ENCODE results near the gene SCIMP. TPM values are rescaled to one million over a fixed set of nuclear protein-coding genes. Genes with fewer than 3 reads are reported as not detected.

Gene SCIMP
- total and polyA plus RNA-seq, 2 of the 13 experiments (the other 11 are each of a cell fraction or from before 2014, with no cell fraction given) = not detected

- no peaks in the 10 kb centered on the region; the same call in 1 of the 2 replicates for H4K20me1 ChIP-seq (ENCODE audit: insufficient read depth, low read length)
- no peaks in the 10 kb centered on the region for H3K79me2 ChIP-seq (ENCODE audit: insufficient read depth, low read length)
- 0% methylated on average over 2 of the region's 2 CpGs for WGBS (ENCODE audit: low lambda C conversion rate)
- CTCF ChIA-PET (ENCODE audit: low intra/inter-chr PET ratio, low total read pairs) = no interaction called here
- no peaks in the 10 kb centered on the region for H3K9me3 ChIP-seq (ENCODE audit: low read length)
- H2AFZ ChIP-seq (ENCODE audit: low read length) = no peak overlapping the region
- H3K9ac ChIP-seq (ENCODE audit: insufficient read depth, low read depth, low read length) = no peak overlapping the region
- in situ Hi-C loops (cut with HindIII; ENCODE audit: extremely low pct_ligation_motif_present, low pct_unique_long_range_greater_than_20kb) (no loop called here), intact Hi-C loops (cut with micrococcal nuclease; ENCODE audit: unreplicated experiment) (no loop called here)
- H3K4me1 ChIP-seq (ENCODE audit: insufficient read depth, low read length) = peaks cover 31% of the 10 kb centered on the region
- FAIRE-seq (no peak), ATAC-seq (no peak), DNase-seq (ENCODE audit: low spot score) (no peak)
- H3K4me3 ChIP-seq (replicated peaks in 1 of 3; ENCODE audit: insufficient read depth in 1 of 3, low read depth in 2 of 3, low read length in 3 of 3) = no peak overlapping the region
- no peak overlapping the region; the same call in 1 of the 2 replicates for H3K4me2 ChIP-seq (ENCODE audit: low read depth, low read length)
- H3K27me3 ChIP-seq (ENCODE audit: control insufficient read depth in 1 of 2, insufficient read depth in 2 of 2, low read length in 2 of 2) = no peaks in the 10 kb centered on the region; a peak in 1 of 5 replicates
- H3K36me3 ChIP-seq (replicated peaks in 1 of 2; ENCODE audit: control insufficient read depth in 1 of 2, insufficient read depth in 2 of 2, low read length in 2 of 2) = no peaks in the 10 kb centered on the region
- TF ChIP-seq RNF2 (conservative IDR thresholded peaks at IDR 0.05; ENCODE audit: low read depth) (no peak), SOX13 (IDR thresholded peaks at IDR 0.05) (no peak), SOX13 (CRISPR knock-in tag; conservative IDR thresholded peaks at IDR 0.05 in 1 of 2, IDR thresholded peaks at IDR 0.05 in 1 of 2) (0 out of 4 replicates have a peak, but pooled peaks of 1 of the 2 experiments have one; percentile 8)
- POLR2A ChIA-PET = interaction anchor here (0.9 kb wide), 1 partner anchor 19 kb away, joined by 3 read pairs; no protein-coding TSS in a partner anchor
- no TSS peak for BruUV-seq (replicated peaks)
- no peak overlapping the region for H3K27ac ChIP-seq (ENCODE audit: extremely low read length, insufficient read depth, low read length)
Observed at GRCh38 chr17:5262416-5262991, 27.8 kb upstream of the SCIMP start.

- CTCF ChIA-PET (ENCODE audit: low intra/inter-chr PET ratio, low total read pairs) = no interaction called here
- no peak overlapping the region for H3K4me3 ChIP-seq (replicated peaks in 1 of 3; ENCODE audit: insufficient read depth in 1 of 3, low read depth in 2 of 3, low read length in 3 of 3)
- in situ Hi-C loops (cut with HindIII; ENCODE audit: extremely low pct_ligation_motif_present, low pct_unique_long_range_greater_than_20kb) (no loop called here), intact Hi-C loops (cut with micrococcal nuclease; ENCODE audit: unreplicated experiment) (no loop called here)
- POLR2A ChIA-PET = no interaction called here
- WGBS (ENCODE audit: low lambda C conversion rate) = 100% methylated on average over 1 of the region's 1 CpG
- H3K9ac ChIP-seq (ENCODE audit: insufficient read depth, low read depth, low read length) = no peak overlapping the region
- H3K27me3 ChIP-seq (ENCODE audit: control insufficient read depth in 1 of 2, insufficient read depth in 2 of 2, low read length in 2 of 2) = peaks cover 0 to 4% of the 10 kb centered on the region in 2 experiments; a peak in 1 of 5 replicates
- no TSS peak for BruUV-seq (replicated peaks)
- DNase-seq (ENCODE audit: low spot score) (no peak), ATAC-seq (no peak), FAIRE-seq (no peak)
- no peak overlapping the region for H2AFZ ChIP-seq (ENCODE audit: low read length)
- no peak overlapping the region for H3K4me2 ChIP-seq (ENCODE audit: low read depth, low read length)
- no peaks in the 10 kb centered on the region for H3K36me3 ChIP-seq (replicated peaks in 1 of 2; ENCODE audit: control insufficient read depth in 1 of 2, insufficient read depth in 2 of 2, low read length in 2 of 2)
- H4K20me1 ChIP-seq (ENCODE audit: insufficient read depth, low read length) = no peaks in the 10 kb centered on the region; the same call in 1 of the 2 replicates
- peaks cover 30% of the 10 kb centered on the region for H3K4me1 ChIP-seq (ENCODE audit: insufficient read depth, low read length)
- H3K9me3 ChIP-seq (ENCODE audit: low read length) = no peaks in the 10 kb centered on the region
- no peak overlapping the region for H3K27ac ChIP-seq (ENCODE audit: extremely low read length, insufficient read depth, low read length)
- H3K79me2 ChIP-seq (ENCODE audit: insufficient read depth, low read length) = no peaks in the 10 kb centered on the region
- TF ChIP-seq ZNF619 (CRISPR knock-in tag; IDR thresholded peaks at IDR 0.05) = no peak
- no peak for TF ChIP-seq ZNF737 (CRISPR knock-in tag; IDR thresholded peaks at IDR 0.05; ENCODE audit: borderline replicate concordance)
- TF ChIP-seq ZNF275 (CRISPR knock-in tag; IDR thresholded peaks at IDR 0.05; ENCODE audit: borderline replicate concordance) = no peak
- no peak for TF ChIP-seq POLR2AphosphoS2 (IDR thresholded peaks at IDR 0.05; ENCODE audit: low read depth, low read length)
- TF ChIP-seq SP5 (CRISPR knock-in tag; IDR thresholded peaks at IDR 0.05; ENCODE audit: borderline replicate concordance, low read depth) = no peak
- TF ChIP-seq RELA (CRISPR knock-in tag; IDR thresholded peaks at IDR 0.05) = no peak
- no peak for TF ChIP-seq BCL3 (CRISPR knock-in tag; IDR thresholded peaks at IDR 0.05)
- no peak for TF ChIP-seq SRY (CRISPR knock-in tag; IDR thresholded peaks at IDR 0.05)
- no peak for TF ChIP-seq KDM5B (CRISPR knock-in tag; IDR thresholded peaks at IDR 0.05; ENCODE audit: borderline replicate concordance)
- TF ChIP-seq ASH2L (IDR thresholded peaks at IDR 0.05; ENCODE audit: insufficient read length, low read depth, low read length) = no peak
- TF ChIP-seq ZBTB34 (CRISPR knock-in tag; IDR thresholded peaks at IDR 0.05) = no peak
- no peak for TF ChIP-seq PRPF4 (IDR thresholded peaks at IDR 0.05; ENCODE audit: low read depth, low read length, poor library complexity, severe bottlenecking)
Observed at GRCh38 chr17:5260542-5260941, 25.9 kb upstream of the SCIMP start.
